NB4 (cell line): ENCODE measurements around the gene KCNQ1.

Experiments used
- CTCF ChIP-seq: IDR thresholded peaks from one replicate; pipeline ENCODE4 v1.5.1; 2012; ENCODE audit warnings: low read depth, low read length
- MAX ChIP-seq: IDR thresholded peaks from 2 replicates; pipeline ENCODE4 v1.6.1; 2011; ENCODE audit warnings: low read depth, low read length
- MYC ChIP-seq: IDR thresholded peaks from 2 replicates; pipeline ENCODE4 v1.6.1; 2011; ENCODE audit warnings: low read depth, low read length
- POLR2A ChIP-seq: IDR thresholded peaks from 2 replicates; pipeline ENCODE4 v1.6.1; 2011; ENCODE audit warnings: mild to moderate bottlenecking; ENCODE audit not compliant: insufficient read length; ENCODE audit errors: extremely low read depth

GRCh38 chr11:2791521-2792380 lies 346.9 kb downstream of the KCNQ1 start:
- TF ChIP-seq CTCF (no peak), POLR2A (no peak), MAX (no peak), MYC (no peak)
